Motor neuron (in vitro differentiated cells): ENCODE measurements around the gene TSPAN18. TPM values are rescaled to one million over a fixed set of nuclear protein-coding genes. Genes with fewer than 3 reads are reported as not detected.
A peak's percentile ranks its signal among the peaks of the same experiment; 100 is the strongest.

Source experiments
- ATAC-seq, 8 experiments: fragments of 200-7000 bp; cut with Tn5 transposase; replicated peaks in 6 of 8; 2 replicates each; pipeline ENCODE4 v1.8.0; 2021; ENCODE audit warnings: mild to moderate bottlenecking in 8 of 8, moderate library complexity in 8 of 8
- H3K27ac ChIP-seq, 2 donors: fragments of 250-450 bp; sonication (Bioruptor Pico); 2 replicates each; pipeline ENCODE4 v1.9.0; 2021; ENCODE audit warnings: antibody characterized with exemption in 2 of 2, mild to moderate bottlenecking in 2 of 2, moderate library complexity in 1 of 2
- H3K4me1 ChIP-seq, 2 donors: fragments of 250-450 bp; sonication (Bioruptor Pico); replicated peaks in 1 of 2; 2 replicates each; pipeline ENCODE4 v1.6.1; 2021; ENCODE audit warnings: antibody characterized with exemption in 2 of 2, mild to moderate bottlenecking in 2 of 2, moderate library complexity in 1 of 2
- H3K4me3 ChIP-seq, 5 donors: fragments of 250-450 bp; sonication (Bioruptor Pico); 2 replicates each; pipeline ENCODE4 v1.9.0; 2021; ENCODE audit warnings: antibody characterized with exemption in 5 of 5, mild to moderate bottlenecking in 5 of 5, moderate library complexity in 4 of 5
- WGBS, 10 experiments: fragments of 450-650 bp; shearing (Covaris generic); methylation state at CpG; one replicate each; pipeline ENCODE4 v1.0.0; 2022; 5-methylcytosine and 5-hydroxymethylcytosine counted together
- in situ Hi-C, 9 experiments: fragments of 400-800 bp; cut with MboI; loops; one replicate each; pipeline ENCODE4 v1.15.0; 2021; ENCODE audit warnings: low sequenced_read_pairs in 9 of 9, low pct_unique_long_range_greater_than_20kb in 2 of 9; ENCODE audit not compliant: unreplicated experiment in 9 of 9
- total RNA-seq, 8 experiments: library from RNA; unstranded; fragments of 300-600 nt; gene quantifications; 2 replicates each; pipeline versions ENCODE4 v1.2.3 to v1.2.4, GENCODE V29; 2022

TSPAN18 gene
- total RNA-seq, 8 experiments from 2014 or later: 17.4 to 128 (median 30.2) TPM

DNA sequence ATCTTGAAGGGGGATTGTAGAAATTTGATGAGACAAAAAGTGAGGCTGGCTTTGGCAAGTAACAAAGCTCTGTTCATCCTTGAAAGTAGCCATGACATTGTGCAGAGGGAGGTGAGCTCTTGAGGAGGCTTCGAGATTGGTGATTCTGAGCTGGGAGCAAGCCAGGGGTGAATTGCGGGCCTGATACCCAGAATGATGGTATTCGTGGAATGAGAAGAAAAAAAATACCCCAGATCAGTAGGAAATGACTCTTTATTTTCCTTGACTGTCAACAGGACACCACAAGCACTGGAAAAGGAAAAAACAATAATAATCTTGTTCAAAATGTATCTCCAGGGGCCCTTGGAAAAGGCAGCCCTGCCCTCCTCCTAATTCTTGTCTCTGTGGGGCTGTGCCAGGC lies 62.7 kb downstream of the TSPAN18 start:
- H3K27ac ChIP-seq: no peak overlapping the region
- in situ Hi-C loops: no loop called here

DNA sequence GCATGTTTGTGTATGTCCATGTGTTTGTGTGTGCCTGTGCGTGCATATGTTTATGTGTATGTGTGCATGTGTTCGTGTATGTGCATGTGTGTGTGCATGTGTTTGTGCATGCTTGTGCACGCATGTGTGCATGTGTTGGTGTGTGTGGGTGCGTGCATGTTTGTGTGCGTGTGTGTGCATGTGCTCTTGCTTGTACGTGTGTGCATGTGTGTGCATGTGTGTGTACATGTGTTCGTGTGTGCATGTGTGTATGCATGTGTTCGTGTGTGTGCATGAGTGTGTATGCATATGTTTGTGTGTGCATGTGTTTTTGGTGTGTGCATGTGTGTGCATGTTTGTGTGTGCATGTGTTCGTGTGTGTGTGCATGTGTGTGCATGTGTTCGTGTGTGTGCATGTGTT lies 63.4 kb downstream of the TSPAN18 start:
- no peak overlapping the region for H3K4me3 ChIP-seq
- 0 to 100% (median 92%) methylated on average over 1 to 5 of the region's 10 CpGs; no CpG with 5 or more reads in 3 of the 10 experiments for WGBS, 10 experiments
- in situ Hi-C loops: no loop called here
- peaks cover 53 to 58% of the 10 kb centered on the region in 2 donors for H3K4me1 ChIP-seq
- ATAC-seq: no peak
- H3K27ac ChIP-seq: no peak overlapping the region

More for the DNA sequence above, 62.7 kb downstream of the TSPAN18 start:
- Histone ChIP-seq H3K4me1 (peaks cover 57 to 61% of the 10 kb centered on the region in 2 donors), H3K4me3 (no peak overlapping the region)
- no peak for ATAC-seq
- 67 to 92% (median 86%) methylated on average over 1 to 3 of the region's 3 CpGs; no CpG with 5 or more reads in 5 of the 10 experiments for WGBS, 10 experiments

DNA sequence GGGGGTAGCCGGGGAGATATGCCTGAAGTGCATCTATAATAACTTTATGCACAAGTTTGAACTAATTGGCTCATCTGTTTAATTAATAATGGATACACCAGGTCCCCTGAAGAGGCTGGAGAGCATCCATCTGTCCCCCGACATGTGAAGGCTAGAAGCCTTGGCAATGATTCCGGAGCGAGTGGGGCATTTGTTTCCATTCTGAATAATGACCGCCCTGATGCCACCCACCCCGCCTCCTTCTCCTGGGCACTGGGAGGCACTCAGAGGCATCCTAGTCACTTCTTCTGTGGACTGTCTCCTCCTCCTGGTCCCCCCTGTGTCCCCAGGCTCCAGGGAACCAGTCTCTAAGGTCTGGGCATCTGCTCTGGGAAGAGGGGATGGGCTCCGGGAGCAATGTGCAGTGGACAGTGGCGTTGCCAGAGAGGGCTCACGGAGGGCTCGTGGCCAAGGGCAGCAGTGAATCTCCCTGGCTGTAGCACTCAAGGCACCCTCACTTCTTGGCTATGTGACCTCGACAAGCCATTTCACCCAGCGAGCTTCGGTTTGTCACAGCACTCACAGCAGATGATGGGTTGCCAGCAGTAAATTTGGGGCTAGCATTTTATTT lies 64.7 kb downstream of the TSPAN18 start:
- 58 to 100% (median 91%) methylated on average over 1 to 7 of the region's 13 CpGs; no CpG with 5 or more reads in 4 of the 10 experiments for WGBS, 10 experiments

DNA sequence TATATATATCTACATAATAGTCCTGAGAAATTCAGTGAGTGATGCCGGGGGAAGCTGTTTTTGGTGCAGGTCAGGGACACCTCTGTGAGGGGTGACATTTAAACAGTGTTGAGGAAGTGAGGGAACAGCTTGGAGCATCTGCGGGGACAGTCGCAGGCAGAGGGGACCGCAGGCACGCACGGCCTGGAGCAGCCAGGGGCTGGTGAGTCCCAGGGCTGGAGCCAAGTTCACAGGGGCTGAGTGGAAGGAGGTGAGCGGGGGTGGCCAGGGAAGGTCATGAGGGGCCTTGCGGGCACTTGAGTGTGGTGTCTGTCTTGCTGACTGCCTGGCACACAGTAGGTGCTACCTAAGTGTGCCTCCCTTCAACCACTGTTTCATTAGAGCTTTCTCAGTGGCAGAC lies 65.4 kb downstream of the TSPAN18 start:
- Histone ChIP-seq H3K4me3 (no peak overlapping the region), H3K27ac (no peak overlapping the region), H3K4me1 (peaks cover 51 to 65% of the 10 kb centered on the region in 2 donors)
- in situ Hi-C loops: no loop called here
- no peak for ATAC-seq
- 72 to 100% (median 79%) methylated on average over 1 to 7 of the region's 8 CpGs; no CpG with 5 or more reads in 4 of the 10 experiments for WGBS, 10 experiments

More for the DNA sequence above, 64.7 kb downstream of the TSPAN18 start:
- peaks cover 48 to 58% of the 10 kb centered on the region in 2 donors for H3K4me1 ChIP-seq
- H3K27ac ChIP-seq: no peak overlapping the region
- ATAC-seq: peak in 1 of 8 experiments; percentile 42
- in situ Hi-C loops: no loop called here
- no peak overlapping the region for H3K4me3 ChIP-seq

DNA sequence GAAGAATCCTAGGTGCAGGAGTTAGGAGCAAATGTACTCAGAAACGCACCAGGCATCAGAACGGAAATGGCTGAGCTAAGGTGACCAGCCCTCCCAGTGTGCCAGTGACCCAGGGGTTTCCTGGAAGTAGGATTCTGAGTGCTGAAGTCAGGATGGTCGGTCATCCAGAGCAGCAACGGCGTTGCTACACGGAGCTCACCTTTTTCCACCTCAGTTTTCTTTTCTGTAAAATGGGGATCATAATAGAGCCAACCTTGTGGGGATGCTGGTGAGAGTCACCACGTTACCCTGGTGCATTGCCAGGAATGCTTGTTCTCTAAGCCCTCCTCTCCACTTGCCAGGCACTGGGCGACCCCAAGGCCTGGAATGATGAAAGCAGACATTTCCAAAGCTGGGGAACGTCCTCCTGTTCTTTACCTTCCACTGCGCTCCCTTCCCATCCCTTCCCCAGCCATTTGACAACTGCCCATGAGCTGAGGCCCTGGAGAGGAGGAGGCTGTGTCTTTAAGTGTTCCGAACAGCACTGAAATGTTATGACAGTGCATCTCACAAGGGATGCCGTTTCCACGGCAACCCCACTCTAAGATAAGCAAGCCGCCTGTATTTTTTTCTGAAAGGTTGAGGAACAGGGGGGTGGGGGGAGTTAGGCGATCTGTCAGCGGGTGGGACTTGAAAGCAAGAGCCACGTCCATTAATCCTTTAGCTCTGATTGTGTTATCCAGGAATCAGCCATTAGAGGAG lies 66.8 kb downstream of the TSPAN18 start:
- 29 to 88% (median 47%) methylated on average over 1 to 12 of the region's 17 CpGs; no CpG with 5 or more reads in 3 of the 10 experiments for WGBS, 10 experiments
- H3K4me1 ChIP-seq: peaks cover 56 to 72% of the 10 kb centered on the region in 2 donors

DNA sequence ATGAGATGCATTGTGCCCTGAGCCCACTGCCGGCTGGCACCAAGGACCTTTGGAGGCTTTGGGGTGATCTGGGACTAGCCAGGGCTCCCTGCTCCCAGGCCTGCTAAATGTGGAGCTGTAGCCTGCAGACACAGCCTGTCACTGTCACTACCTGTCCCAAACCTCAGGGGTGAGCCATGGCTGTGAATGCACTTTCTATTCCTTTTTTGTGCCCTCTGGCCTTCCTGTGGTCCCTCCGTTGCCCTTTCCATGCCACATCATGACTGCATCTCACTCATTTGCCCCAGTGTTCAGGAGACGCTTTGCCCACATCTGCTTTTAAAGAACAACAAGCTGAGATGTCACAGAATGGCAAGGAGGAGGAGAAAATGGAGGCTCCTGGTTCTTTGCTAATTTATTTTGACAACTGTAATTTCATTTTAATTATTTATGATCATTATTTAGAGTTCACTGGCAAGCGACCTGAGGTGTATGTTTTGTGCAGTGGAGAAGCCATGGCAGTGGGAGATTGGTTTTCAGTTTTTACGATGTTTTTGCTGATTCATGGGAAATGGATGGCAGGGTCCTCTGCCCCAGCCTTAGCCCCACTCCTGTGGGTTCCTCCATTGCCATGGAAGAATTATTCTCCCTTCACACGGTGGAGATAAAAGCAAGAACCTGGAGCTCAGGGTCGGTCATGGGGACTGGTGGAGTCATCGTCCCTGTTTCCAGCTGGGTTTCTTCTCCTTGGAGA lies 69.2 kb downstream of the TSPAN18 start:
- WGBS, 10 experiments: 40 to 100% (median 80%) methylated on average over 1 to 6 of the region's 8 CpGs; no CpG with 5 or more reads in 1 of the 10 experiments
- no peak for ATAC-seq
- Histone ChIP-seq H3K4me1 (peaks cover 71 to 76% of the 10 kb centered on the region in 2 donors), H3K4me3 (no peak overlapping the region), H3K27ac (no peak overlapping the region)
- in situ Hi-C loops: no loop called here

More for the DNA sequence above, 66.8 kb downstream of the TSPAN18 start:
- H3K27ac ChIP-seq: peak overlapping the region in 1 of 2 donors; percentile 61
- in situ Hi-C loops: no loop called here
- peak in 5 of 8 experiments; percentile 86 to 92 (median 92) for ATAC-seq
- no peak overlapping the region for H3K4me3 ChIP-seq

DNA sequence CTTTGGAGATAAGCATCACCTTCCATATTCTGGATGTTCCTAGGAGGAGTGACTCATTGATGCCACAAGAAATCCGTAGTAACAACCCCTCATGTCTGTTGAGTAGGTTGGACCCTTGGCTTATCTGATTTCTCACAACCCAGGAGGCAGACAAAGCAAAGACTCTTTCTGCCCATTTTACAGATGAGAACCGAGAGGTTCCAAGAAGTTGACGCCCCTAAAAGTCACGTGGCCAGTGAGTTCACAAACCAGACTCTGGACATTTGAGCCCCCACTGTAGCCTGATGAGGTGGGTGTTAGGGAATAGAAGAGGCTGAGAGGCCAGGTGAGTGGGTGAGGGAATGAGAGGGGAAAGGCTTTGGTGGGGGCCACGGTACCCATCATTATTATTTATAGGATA lies 70.3 kb downstream of the TSPAN18 start:
- no peak for ATAC-seq
- WGBS, 10 experiments: 67 to 94% (median 88%) methylated on average over 1 to 5 of the region's 5 CpGs; no CpG with 5 or more reads in 5 of the 10 experiments
- in situ Hi-C loops: no loop called here
- no peak overlapping the region for H3K27ac ChIP-seq
- no peak overlapping the region for H3K4me3 ChIP-seq
- H3K4me1 ChIP-seq: peaks cover 82 to 83% of the 10 kb centered on the region in 2 donors

DNA sequence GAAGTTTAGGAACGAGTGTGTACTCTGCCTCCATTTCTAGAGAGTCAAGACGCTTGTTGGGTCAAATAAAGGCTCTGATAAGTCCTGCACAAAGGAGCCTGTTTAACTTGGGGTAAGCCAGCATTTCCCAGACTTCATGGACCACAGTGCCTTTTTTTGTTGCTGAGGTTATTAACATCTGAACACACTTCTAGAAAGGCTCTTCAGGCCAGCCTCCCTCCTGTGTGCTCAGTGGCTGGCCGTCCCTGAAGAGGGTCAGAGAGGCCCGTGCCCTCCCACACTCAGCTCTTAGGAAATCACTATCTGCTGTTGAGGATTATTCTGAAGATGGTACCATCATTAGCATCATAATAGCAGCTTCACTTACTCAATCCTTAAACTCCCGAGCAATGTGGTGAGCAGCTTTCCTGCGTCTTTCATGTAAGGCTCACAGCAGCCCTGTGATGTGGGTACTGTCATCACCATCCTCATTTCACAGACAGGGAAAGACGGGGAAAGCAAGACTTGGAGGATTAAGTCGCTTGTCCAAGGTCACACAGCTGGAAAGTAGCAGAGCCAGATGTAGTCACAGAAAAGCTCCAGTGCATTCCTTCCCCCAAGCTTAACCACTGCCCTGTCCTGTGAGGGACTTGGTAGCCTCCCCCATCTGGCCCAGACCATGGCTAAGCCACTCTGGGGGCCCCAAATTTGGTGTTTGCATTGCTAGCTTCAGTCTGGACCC lies 71.3 kb downstream of the TSPAN18 start:
- Histone ChIP-seq H3K4me1 (peaks cover 82 to 84% of the 10 kb centered on the region in 2 donors), H3K27ac (peak overlapping the region; percentile 67 to 74), H3K4me3 (no peak overlapping the region)
- in situ Hi-C loops: no loop called here
- WGBS, 10 experiments: 19 to 100% (median 21%) methylated on average over 1 to 5 of the region's 8 CpGs; no CpG with 5 or more reads in 4 of the 10 experiments
- ATAC-seq: peak; percentile 16 to 62 (median 42)

DNA sequence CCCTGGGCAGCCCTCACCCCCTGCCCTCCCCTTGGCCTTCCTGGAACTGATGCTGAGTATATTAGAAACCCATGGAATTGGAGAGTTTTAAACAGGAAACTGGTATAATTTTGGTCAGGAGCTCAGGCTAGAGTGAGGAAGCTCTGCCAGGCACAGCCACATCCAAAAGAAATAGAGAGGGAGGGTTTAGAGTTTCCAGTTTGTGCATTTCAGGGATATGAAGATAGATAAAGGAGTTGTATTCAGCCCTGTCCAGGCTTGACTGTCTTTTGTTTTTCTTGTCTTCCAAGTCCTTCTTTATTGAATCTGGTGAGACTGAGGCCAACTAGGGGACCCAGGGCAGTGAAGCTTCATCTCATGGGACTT lies 71.8 kb downstream of the TSPAN18 start:
- Histone ChIP-seq H3K4me3 (no peak overlapping the region), H3K27ac (peak overlapping the region; percentile 67 to 74), H3K4me1 (peaks cover 79 to 80% of the 10 kb centered on the region in 2 donors)
- in situ Hi-C loops: no loop called here
- peak in 6 of 8 experiments; percentile 3 to 18 (median 13) for ATAC-seq

DNA sequence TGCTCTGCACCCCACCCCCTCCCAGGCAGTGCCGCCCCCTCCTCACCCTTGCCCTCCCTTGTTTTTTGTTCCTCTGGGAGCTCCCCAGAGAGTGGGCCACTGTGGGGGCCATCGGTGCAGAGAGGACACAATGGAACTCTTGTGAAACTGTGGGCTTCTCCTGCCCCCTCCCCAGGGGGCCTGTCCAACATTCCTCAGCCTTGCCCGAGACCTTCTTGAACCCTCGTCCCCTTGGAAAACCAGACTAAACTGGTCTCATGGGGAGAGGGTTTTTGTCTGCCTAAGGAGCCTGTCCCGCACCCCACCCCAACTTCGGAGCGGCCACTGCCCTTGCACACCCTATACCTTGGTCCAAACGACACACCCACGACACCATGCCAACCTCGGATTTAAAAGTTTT lies 72.2 kb downstream of the TSPAN18 start:
- ATAC-seq: peak in 4 of 8 experiments; percentile 14 to 30 (median 29)
- Histone ChIP-seq H3K4me1 (peaks cover 78 to 80% of the 10 kb centered on the region in 2 donors), H3K27ac (peak overlapping the region in 1 of 2 donors; percentile 58), H3K4me3 (no peak overlapping the region)
- WGBS, 10 experiments: 20 to 80% (median 42%) methylated on average over 1 to 5 of the region's 10 CpGs; no CpG with 5 or more reads in 4 of the 10 experiments
- in situ Hi-C loops: no loop called here

DNA sequence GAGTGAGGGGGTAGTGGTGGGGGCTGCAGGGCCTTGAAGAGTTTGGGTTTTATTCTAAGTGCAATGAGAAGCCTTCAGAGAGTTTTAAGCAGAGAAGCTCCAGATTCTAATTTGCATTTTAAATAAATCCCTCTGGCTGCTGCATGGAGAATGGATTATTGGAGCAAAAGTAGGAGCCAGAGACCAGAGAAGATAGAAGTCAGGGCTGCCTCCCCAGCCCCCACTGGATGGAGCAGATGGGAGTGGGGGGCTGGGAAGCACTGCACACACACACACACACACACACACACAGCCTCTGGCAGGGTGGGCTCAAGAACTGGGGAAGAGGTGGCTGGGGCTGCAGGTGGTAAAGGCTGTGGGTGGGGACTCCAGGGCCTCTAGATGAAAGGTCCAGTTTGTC lies 75.6 kb downstream of the TSPAN18 start:
- Histone ChIP-seq H3K4me3 (no peak overlapping the region), H3K4me1 (peaks cover 67 to 84% of the 10 kb centered on the region in 2 donors), H3K27ac (peak overlapping the region in 1 of 2 donors; percentile 18)
- in situ Hi-C loops: no loop called here
- peak in 1 of 8 experiments; percentile 19 for ATAC-seq

DNA sequence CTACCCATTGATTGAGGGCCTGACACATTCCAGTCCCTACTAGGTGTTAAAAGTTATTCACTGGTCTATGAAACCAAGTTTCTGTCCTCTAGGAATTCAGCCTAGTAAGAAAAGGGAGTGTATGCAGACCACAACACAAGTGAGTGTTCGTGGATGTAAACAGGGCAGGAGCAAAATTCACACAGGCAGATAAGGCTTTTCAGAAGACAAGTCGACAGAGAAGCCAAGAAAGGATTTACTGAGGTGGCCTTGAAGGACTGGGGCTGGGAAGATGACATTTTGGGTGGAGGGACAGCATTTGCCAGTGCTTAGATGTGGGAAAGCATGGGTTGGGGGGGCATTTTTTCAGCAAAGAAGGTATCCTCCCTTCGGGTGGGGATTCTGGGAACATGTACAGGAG lies 76.2 kb downstream of the TSPAN18 start:
- H3K4me1 ChIP-seq: peaks cover 60 to 78% of the 10 kb centered on the region in 2 donors
- H3K4me3 ChIP-seq: no peak overlapping the region
- in situ Hi-C loops: no loop called here
- WGBS, 10 experiments: 46 to 100% (median 83%) methylated on average over 1 to 3 of the region's 3 CpGs; no CpG with 5 or more reads in 5 of the 10 experiments
- no peak overlapping the region for H3K27ac ChIP-seq
- no peak for ATAC-seq
